IPS-18c (cell line): ENCODE data around the gene SASH3.

Experiments used
- H3K4me3 ChIP-seq: 2 replicates; pipeline ENCODE4 v1.7.0; 2013; ENCODE audit warnings: low read depth, mild to moderate bottlenecking, low read length, moderate library complexity; ENCODE audit not compliant: insufficient read depth
- H3K9me3 ChIP-seq: one replicate; pipeline ENCODE4 v1.6.1; 2013; ENCODE audit warnings: mild to moderate bottlenecking, low read length, moderate library complexity; ENCODE audit not compliant: control insufficient read depth, insufficient read depth

SASH3 gene

DNA sequence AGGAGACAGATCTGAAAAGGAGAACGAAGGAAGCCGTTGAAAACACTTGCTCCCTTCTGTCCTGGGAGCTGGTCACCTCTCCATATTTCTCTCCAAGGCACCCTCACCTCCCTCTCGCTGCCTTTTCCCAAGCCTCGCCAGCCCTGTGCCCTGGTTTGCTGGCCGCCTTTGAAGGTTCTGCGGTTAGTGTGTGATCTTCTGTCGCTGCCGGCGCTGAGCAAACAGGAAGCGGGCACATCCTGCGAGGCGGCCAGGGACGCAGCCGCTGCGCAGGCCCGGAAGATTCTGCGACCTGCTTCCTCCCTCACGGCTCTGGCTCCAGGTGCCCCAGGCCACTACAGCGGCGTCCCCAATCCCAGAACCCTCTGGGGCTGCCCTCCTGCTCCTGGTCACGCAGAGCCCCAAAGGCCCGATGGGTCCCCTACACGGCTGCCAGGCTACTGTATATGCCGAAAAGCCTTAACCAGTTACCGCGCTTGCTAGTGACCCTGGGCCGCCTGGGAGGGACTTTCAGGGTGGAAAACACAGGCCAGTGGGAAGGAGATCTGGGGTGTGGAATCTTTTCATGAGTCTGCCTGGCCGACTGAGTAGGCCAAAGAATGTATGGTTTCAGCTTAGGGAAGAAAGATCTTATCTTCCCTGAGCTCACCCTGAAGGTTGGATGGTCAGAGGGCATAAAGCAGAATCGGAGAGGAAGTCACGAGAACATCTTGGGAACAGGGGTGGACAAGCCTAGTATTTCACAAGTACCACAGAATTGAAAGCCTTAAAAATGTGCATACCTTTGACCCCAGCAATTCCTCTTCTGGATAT lies 2.3 kb upstream of the SASH3 start:
- Histone ChIP-seq H3K4me3 (no peak overlapping the region), H3K9me3 (peaks cover 3% of the 10 kb centered on the region)

DNA sequence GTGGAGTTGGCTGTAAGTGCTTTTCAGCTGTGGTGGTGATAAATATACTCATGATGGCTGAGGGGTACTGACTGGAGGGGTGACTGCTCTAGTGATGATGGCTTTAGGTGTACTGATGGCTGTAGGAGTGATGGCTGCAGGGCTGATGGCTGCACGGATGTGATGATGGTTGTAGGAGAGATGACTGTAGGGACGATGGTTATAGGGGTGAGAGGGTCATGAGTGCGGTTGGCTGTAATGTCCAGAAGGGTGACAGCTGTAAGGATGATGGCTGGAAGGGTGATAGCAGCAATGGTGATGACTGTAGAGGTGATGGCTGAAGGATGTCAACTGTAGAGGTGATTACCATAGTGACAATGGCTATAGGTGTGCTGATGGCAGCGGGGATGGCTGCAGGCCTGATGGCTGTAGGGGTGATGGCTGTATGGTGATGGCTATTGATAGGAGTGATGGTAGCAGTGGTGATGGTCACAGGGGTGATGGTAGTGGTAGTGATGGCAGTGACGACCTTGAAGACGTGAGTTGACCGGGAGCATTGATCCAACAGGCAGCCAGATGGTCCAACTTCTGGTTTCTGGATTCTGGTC lies 570 bp upstream of the SASH3 start:
- Histone ChIP-seq H3K4me3 (no peak overlapping the region), H3K9me3 (peaks cover 8% of the 10 kb centered on the region)

DNA sequence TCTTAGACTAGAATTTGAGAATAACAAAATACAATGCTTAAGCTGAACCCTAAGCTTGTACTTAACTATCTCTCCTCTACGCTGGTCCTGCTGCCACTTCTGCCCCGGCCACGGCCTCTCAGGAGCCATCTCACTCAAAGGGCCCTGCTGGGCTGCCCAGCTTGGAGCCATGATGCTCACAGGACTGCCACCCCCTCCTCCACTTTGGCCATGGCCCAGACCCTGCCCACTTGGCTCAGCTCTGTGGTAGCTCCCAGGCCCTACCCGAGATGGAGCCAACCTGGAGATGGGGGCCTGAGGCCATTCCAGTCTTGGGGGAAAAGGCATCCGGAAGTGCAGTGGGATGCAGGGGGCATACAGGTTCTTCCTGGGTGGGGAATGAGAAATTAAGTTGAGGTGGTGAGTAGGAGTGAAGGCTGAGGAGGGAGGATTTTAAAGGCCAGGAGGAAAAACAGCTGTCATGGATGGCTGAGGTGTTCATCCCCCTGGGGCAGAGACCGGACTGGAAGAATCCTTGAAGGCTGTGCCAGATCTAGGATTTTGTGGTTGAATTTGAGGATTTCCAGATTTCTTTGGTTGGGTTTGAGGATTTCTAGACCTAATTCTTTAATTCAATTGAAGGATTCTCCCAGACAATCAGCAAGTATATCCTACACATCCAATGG lies 824 bp downstream of the SASH3 start:
- H3K9me3 ChIP-seq, result peaks cover 7% of the 10 kb centered on the region
- no peak overlapping the region for H3K4me3 ChIP-seq

DNA sequence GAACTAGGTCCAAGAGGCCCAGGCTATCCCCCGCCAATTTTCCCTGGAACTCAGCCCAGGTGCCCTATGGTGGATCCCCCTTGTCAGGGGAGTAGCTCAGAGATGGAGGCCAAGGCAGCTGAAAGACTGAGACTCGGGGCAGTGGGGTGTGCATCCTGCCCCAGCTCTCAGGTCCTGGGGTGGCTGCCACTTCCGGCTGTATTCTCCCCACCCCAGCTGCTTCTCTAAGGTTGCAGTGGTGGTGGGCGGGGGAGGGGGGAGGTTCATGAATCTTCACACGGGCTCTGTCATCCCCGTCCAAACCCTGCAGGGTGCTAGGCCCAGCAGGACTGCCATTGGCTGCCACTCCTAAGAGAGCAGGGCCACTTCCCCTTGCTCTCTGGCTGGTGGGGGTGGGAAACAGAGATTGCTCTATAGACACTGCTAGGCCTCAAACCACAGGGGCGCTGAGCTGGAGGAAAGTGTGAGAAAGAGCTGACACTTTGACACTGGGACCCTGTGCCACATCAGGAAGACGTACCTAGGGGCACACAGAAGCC lies 1.5 kb downstream of the SASH3 start:
- Histone ChIP-seq H3K4me3 (no peak overlapping the region; the same call in 1 of the 2 replicates), H3K9me3 (peaks cover 7% of the 10 kb centered on the region)

DNA sequence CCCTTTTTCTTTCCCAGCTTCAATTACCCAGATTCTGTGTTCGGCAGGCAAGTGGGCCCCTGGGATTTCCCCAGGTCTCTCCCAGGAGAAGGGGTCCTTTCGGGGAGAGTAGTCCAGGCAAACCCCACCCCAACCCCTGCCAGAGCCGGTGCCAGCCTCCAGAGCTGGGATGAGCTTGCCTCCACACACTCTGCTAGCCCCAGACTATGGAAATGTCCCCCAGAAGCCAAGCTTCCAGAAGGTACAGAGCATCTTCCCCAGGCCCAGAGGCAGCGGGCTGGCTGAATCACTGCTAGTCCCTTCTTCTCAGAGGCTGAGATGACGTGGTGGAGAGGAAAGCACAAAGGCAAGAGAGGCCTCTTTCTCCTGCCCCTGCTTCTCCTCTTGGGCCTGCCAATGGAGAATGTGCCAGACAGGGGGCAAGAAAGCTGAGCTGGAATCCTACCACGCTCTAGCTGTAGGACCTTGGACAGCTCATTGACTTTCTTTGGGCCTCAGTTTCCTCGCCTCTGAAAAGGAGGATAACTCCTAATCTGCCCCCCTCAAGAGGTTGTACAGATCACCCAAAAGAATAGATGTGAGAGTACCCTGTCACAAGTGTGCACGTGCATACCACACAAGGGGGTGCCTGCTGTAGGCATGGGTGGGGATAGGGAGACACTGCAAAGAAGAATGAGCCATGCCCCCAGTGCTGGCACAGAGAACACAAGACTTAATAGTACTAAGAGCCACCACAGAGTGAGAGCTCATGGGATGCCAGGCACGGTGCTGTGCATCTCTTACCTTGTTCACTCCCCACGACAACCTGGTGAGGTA lies 2.1 kb downstream of the SASH3 start:
- Histone ChIP-seq H3K4me3 (no peak overlapping the region), H3K9me3 (peaks cover 7% of the 10 kb centered on the region)

DNA sequence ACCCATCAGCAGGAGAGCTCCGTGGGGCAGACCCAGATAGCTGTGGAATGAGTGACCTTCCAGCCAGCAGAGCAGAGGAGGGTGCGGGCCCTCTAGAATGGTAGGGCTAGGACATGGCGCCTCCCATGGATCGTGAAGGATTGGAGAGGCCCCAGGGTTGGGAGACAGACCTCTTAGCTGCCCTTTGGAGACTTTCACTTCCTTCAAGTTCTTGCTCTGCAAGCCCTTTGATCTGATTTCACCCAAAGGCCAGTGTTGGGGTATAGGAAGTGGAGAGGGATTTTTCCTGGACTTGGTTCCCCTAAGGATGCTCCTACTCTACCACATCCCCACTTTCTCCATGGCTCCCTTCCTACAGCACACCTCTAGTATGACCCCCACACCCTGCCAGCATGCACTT lies 3.0 kb downstream of the SASH3 start:
- no peak overlapping the region for H3K4me3 ChIP-seq

DNA sequence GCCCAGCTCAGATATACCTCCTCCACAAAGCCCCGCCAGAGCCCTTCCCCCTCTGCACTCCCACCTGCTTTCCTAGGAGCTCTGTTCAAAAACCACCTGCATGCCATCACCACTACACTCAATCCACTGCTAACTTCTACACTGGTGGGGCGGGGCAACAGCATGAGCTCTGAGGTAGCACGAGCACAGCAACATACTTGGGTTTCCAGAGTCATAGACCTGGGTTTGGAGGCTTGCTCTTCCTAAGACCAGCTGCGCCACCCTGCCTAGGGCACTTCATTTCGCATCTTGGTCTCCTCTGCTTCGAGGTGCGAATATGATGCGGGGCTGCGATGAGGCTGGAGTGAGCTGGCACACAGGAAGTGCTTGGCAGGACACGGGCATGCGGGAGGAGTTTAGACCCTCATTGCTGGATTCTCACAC lies 3.6 kb downstream of the SASH3 start:
- no peak overlapping the region for H3K4me3 ChIP-seq
- peaks cover 7% of the 10 kb centered on the region for H3K9me3 ChIP-seq

More for the DNA sequence above, 3.0 kb downstream of the SASH3 start:
- peaks cover 7% of the 10 kb centered on the region for H3K9me3 ChIP-seq

DNA sequence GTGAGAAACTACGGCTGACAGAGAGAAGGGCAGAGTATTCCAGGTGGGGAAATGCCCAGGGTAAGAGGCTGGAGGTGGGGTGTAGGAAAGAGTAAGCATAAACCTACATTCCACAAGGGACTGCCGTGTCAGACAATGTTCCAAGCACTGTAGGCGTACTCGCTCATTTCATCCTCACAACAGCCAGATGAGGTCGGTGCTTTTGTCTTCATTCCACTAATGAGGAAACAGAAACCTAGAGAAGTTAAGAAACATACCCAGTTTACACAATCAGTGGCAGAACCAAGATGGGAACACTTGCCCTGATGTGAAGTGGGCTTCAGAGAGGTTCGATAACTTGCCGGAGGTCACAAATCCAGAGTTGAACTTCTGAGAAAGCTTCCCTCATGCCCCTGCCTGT lies 4.6 kb downstream of the SASH3 start:
- H3K4me3 ChIP-seq, result no peak overlapping the region
- H3K9me3 ChIP-seq, result peaks cover 10% of the 10 kb centered on the region

DNA sequence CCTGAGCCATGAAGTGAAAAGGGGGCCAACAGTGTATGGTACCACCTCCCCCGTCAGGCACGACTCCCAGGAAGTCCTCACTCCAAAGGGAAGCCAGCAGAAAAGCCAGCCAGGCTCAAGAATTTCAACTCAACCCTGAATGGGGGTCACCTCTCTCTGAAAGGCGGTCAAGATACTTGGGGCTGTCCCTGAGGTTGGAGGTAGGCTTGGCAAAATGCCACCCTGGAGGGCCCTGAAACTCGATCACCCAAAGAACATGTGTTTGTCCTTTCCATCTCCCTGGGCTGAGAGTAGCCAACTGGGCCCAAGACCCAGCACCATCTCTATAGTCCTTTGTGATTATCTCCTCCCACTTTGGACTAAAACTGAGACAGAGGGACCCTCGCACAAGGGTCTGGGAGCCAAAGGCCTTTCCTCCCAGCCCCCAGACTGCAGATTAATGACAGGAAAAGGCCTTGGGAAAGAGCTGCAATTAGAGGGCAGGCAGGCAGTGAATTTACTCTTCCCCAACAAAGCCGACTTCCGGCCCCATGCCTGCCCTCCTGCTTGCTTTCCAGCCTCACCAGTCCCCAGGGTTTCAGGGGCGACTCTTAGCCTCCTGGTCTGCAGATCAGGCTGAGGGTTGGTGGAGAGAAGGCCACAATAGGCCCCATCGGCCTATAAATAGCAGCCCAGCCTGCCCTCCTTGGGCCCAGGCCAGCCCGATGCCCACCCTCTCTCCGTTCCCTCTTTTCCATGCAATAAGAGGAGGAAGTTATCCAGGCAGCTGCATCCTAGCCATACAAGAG lies 5.6 kb downstream of the SASH3 start:
- Histone ChIP-seq H3K9me3 (peaks cover 10% of the 10 kb centered on the region), H3K4me3 (no peak overlapping the region)

DNA sequence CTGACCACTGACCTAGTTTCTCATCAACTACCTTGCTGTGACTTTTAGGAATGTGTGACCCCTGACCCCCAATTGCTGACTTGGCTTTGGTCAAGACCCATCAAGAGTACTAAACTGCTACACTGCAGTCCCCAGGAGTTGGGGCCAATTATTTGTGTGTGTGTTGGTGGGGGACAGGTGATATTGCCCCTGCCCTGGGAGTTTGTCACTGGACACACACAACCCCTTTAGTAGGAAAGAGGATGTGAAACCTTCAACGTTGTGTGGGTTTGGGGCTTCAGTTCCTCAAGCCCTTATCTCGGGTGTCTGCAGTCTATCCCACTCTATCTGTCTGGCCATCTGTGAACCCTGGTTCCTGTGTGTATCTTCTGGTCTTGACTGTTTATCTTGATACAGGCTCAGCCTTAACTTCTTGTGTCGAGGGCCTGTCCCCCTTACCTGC lies 6.5 kb downstream of the SASH3 start:
- peaks cover 10% of the 10 kb centered on the region for H3K9me3 ChIP-seq
- H3K4me3 ChIP-seq, result no peak overlapping the region

DNA sequence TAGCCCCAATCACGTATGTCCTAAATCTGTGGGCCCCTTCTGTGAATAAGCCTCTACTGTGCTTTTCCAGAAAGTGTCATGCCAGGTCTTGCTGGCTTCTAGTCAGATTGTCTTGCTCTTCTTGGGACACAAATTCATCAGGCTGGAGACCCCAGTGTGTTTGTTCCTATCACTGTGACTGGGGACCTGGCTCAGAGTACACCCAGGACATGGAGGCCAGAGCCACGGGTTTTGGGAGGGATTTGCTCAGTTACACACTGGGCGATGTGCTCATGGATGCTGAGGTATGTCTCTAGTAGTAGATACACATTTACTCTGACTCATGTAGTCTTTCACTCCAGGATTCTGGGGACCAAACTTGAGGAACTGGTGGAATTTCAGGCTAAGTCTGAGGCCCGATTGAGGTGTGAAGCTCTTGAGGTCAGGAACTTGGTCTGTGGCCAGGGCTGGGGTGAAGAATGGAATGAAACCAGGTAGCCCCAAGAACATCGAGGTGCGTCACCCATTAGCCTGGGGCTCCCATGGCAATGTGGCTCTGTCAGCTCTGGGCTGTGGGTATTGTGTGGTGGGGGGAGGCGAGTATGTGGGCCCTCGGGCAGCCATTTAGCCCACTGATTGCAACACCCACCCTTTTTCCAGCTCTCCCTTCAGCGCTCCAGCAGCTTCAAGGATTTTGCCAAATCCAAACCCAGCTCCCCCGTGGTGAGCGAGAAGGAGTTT lies 7.7 kb downstream of the SASH3 start:
- H3K4me3 ChIP-seq, result no peak overlapping the region

DNA sequence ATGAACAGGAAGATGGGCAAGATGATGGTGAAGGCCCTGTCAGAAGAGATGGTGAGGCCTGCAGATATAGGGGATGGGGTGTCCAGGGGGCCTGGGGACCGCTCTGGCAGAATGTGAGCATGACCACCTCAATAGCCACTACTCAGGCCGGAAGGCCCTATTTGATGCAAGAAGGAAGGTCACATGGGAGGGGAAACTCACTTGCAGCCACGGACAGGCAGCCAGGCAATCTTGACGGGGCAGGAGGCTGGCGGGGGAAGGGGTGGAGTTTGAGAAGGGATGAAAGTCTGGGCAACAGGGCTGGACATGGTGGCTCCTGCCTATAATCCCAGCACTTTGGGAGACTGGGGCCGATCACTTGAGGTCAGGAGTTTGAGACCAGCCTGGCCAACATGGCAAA lies 8.8 kb downstream of the SASH3 start:
- peaks cover 11% of the 10 kb centered on the region for H3K9me3 ChIP-seq
- H3K4me3 ChIP-seq, result no peak overlapping the region

More for the DNA sequence above, 7.7 kb downstream of the SASH3 start:
- peaks cover 12% of the 10 kb centered on the region for H3K9me3 ChIP-seq

DNA sequence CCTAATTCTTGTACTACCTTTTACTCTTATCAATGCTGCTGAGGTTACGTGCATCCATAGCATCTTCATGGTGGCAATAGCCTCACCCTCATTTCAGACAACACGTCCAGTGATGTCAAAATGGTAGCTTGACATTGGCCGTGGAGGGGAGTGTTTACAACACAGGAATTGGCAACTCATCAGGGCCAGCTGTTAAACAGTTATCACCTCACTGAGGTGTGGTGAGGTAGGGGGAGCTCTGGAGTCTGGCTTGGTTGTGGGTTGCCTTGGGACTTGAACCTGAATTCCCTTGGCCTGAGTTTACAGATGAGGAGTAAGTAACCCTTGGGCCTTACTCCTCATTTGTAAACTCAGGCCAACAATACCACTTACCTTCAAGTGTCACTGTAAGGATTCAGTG lies 10.4 kb downstream of the SASH3 start:
- no peak overlapping the region for H3K4me3 ChIP-seq
- H3K9me3 ChIP-seq, result peaks cover 9% of the 10 kb centered on the region

DNA sequence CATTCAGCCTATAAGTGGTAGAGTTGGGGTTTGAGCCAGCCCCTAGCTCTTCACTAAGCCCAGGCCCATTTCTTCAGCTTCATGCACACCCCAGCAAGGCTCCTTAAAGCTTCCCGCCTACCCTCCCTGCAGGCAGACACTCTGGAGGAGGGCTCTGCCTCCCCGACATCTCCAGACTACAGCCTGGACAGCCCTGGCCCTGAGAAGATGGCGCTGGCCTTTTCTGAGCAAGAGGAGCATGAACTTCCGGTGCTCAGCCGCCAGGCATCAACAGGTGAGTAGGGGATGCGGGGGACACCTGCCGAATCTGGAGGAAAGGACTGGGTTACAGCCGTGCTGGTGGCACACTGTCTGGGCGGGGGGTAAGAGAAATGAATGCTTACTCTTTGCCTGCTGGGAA lies 11.1 kb downstream of the SASH3 start:
- Histone ChIP-seq H3K9me3 (peaks cover 9% of the 10 kb centered on the region), H3K4me3 (no peak overlapping the region)

DNA sequence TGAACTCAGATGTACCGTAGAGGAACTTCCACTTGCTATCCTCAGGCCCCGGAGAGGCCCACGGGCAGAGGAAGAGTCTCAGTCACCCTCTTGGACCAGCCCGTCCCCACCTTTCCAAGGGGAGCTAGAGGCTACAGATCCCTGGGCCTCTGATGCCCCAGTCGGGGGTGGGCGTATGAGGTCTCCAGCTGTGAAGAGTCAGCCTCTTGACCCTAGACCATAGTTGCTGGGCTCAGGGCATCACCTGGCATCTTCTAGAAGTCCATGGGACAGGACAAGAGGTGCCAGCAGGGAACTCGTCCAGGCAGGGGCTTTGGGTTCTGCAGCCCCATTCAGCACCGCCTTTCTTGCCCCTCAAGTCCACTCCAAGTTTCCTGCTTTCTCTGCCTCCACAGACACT lies 11.6 kb downstream of the SASH3 start:
- Histone ChIP-seq H3K4me3 (no peak overlapping the region), H3K9me3 (peaks cover 9% of the 10 kb centered on the region)
